ENCODE data around the gene LRRC45. TPM values are rescaled to one million over a fixed set of nuclear protein-coding genes. Genes with fewer than 3 reads are reported as not detected.

LRRC45 gene
- total RNA-seq, 6 experiments from 2014 or later: 6.8 to 10.5 (median 10.0) TPM

DNA sequence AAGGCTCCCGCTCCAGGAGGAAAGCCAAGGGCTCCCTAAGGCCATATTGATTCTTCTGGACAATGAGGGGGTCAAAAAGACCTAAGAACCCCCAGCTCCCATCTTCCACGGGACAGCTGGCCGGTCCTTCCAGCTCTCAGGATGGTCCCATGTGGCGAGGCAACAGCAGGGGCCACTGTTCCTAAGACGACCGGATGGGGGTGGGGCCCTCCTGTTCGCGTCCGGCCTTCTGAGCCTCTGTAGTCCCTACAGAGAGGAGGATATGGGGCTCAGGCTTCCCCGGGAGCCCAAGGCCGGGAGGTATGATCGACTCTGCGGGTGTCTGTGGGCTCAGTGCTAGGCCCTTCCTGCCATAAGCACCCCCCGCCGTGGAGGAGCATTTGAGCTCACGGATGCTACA is 20.4 kb downstream of the LRRC45 start:
- H3K27ac Mint-ChIP-seq: no peak overlapping the region
- H3K4me3 Mint-ChIP-seq: no peak overlapping the region
- TF ChIP-seq, protein P1, sequence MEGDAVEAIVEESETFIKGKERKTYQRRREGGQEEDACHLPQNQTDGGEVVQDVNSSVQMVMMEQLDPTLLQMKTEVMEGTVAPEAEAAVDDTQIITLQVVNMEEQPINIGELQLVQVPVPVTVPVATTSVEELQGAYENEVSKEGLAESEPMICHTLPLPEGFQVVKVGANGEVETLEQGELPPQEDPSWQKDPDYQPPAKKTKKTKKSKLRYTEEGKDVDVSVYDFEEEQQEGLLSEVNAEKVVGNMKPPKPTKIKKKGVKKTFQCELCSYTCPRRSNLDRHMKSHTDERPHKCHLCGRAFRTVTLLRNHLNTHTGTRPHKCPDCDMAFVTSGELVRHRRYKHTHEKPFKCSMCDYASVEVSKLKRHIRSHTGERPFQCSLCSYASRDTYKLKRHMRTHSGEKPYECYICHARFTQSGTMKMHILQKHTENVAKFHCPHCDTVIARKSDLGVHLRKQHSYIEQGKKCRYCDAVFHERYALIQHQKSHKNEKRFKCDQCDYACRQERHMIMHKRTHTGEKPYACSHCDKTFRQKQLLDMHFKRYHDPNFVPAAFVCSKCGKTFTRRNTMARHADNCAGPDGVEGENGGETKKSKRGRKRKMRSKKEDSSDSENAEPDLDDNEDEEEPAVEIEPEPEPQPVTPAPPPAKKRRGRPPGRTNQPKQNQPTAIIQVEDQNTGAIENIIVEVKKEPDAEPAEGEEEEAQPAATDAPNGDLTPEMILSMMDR (IDR thresholded peaks at IDR 0.05): no peak
- no peaks in the 10 kb centered on the region for H3K9me3 Mint-ChIP-seq
- H3K4me1 Mint-ChIP-seq (ENCODE audit: low read depth): peaks cover 10% of the 10 kb centered on the region
- no peak for DNase-seq
- H3K27me3 Mint-ChIP-seq (ENCODE audit: insufficient read depth): no peaks in the 10 kb centered on the region; the same call in 1 of the 2 replicates
- peaks cover 5% of the 10 kb centered on the region; the same call in 1 of the 2 replicates for H3K36me3 Mint-ChIP-seq (ENCODE audit: low read depth)

DNA sequence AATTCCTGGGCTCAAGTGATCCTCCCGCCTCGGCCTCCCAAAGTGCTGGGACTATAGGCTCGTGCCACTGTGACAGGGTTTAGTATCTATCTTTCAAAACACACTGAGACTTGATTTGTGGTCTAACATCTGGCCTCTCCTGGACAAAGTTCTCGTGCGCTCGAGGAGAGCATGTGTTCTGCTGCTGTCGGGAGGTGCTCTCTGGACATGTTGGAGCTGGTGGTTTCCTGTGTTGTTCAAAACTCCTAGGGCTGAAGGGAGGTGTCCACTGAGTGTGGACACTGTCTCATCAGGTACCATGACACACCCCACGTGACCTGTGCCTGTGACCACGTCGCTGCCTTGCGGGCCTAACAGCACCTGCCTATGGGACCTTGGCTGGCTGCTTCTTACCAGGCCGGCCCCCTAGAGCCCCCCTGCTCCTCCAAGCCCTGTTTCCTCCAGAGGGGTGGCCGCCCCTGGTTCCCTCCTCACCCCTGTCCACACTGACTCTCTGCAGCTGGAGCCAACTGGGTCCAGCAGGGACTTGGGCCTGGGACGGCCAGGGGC is 22.9 kb downstream of the LRRC45 start:
- H3K4me1 Mint-ChIP-seq (ENCODE audit: low read depth): peaks cover 7% of the 10 kb centered on the region
- H3K27me3 Mint-ChIP-seq (ENCODE audit: insufficient read depth): no peaks in the 10 kb centered on the region; the same call in 1 of the 2 replicates
- no peak overlapping the region for H3K27ac Mint-ChIP-seq
- DNase-seq: no peak
- peaks cover 5% of the 10 kb centered on the region; the same call in 1 of the 2 replicates for H3K36me3 Mint-ChIP-seq (ENCODE audit: low read depth)
- no peaks in the 10 kb centered on the region for H3K9me3 Mint-ChIP-seq
- TF ChIP-seq, protein P1 (IDR thresholded peaks at IDR 0.05): no peak
- no peak overlapping the region for H3K4me3 Mint-ChIP-seq

DNA sequence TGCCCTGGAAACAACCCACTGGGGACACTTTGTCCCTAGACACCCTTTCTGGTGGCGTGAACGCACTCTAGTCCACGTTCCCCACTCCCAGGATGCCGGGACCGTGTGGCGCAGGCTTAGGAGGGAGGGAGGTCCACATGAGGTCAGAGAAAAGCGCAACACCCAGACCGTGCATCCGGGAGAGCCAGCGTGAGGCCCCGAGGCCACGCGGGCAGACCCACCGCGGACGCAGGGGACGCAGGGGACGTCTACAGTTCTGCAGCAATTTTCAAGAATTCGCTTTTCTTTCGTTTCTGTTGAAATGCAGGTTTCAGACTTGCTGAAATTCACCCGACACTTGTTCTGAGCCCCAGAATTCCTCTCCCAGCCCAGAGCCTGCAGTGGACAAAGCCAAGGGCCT is 23.8 kb downstream of the LRRC45 start:
- TF ChIP-seq, protein P1 (IDR thresholded peaks at IDR 0.05): no peak
- Mint-ChIP-seq H3K36me3 (ENCODE audit: low read depth) (peaks cover 5% of the 10 kb centered on the region; the same call in 1 of the 2 replicates), H3K9me3 (no peaks in the 10 kb centered on the region), H3K27me3 (ENCODE audit: insufficient read depth) (no peaks in the 10 kb centered on the region), H3K4me1 (ENCODE audit: low read depth) (no peaks in the 10 kb centered on the region), H3K27ac (no peak overlapping the region), H3K4me3 (no peak overlapping the region)
- DNase-seq: no peak

DNA sequence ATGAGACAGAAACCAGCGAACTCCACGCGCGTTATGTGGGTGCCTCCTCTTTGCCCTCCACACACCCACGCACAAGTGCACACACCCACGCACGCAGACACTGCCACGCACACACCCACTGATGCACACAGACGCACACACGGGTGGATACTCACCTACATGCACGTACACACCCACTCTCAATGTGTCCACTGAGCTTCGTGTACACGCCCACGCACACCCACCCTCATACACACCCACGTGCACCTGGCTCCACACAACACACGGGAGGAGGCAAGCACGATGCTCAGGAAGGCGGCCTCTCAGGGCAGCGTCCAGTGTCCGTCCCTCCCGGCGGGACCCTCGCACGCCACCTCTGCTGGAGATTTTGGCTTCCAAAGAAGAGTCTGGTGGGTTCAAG is 24.3 kb downstream of the LRRC45 start:
- TF ChIP-seq, protein P1 (IDR thresholded peaks at IDR 0.05): no peak
- no peaks in the 10 kb centered on the region for H3K4me1 Mint-ChIP-seq (ENCODE audit: low read depth)
- no peak for DNase-seq
- no peak overlapping the region for H3K4me3 Mint-ChIP-seq
- no peaks in the 10 kb centered on the region for H3K27me3 Mint-ChIP-seq (ENCODE audit: insufficient read depth)
- no peak overlapping the region for H3K27ac Mint-ChIP-seq
- peaks cover 5% of the 10 kb centered on the region; the same call in 1 of the 2 replicates for H3K36me3 Mint-ChIP-seq (ENCODE audit: low read depth)
- no peaks in the 10 kb centered on the region for H3K9me3 Mint-ChIP-seq

DNA sequence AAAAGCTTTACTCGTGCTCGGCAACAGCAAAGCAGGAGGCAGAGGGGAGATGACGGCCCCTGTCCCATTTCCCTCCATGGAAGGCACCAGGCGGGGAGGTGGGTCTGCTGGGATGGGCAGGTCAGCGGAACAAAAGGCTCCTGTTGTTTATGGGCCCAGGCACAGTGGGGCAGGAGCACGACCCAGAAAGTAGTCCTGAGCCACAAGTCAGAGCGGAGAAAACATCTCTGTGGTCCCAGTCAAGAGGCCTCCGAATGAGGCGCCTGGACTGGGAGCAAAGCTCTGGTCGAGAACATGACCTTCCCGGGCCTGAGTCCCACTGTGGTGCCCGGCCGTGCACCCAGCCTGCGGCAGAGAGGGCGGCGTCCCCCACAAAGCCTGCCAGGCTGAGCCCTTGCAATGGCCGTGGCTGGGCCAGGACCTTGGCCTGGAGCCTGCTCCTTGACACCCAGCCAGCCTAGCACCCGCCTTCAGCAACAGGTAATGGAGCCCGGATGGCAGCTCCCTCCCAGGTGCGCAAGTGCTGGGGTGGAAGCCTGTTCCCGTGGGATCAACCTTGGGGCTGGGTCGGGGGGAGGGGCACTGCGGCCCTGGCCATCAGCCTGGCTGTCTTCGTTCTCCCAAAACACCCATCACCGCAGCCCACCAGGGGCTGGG is 24.9 kb downstream of the LRRC45 start:
- Mint-ChIP-seq H3K9me3 (no peaks in the 10 kb centered on the region), H3K27me3 (ENCODE audit: insufficient read depth) (no peaks in the 10 kb centered on the region), H3K4me1 (ENCODE audit: low read depth) (peaks cover 5% of the 10 kb centered on the region; the same call in 1 of the 2 replicates), H3K36me3 (ENCODE audit: low read depth) (peaks cover 5% of the 10 kb centered on the region; the same call in 1 of the 2 replicates), H3K27ac (no peak overlapping the region), H3K4me3 (no peak overlapping the region)
- DNase-seq: no peak
- TF ChIP-seq, protein P1 (IDR thresholded peaks at IDR 0.05): no peak
